Left ventricle myocardium inferior (tissue), 1 donor: Measurements from ENCODE around the gene CHST3. TPM values are rescaled to one million over a fixed set of nuclear protein-coding genes. Genes with fewer than 3 reads are reported as not detected.
"Not testable (repeated sequence)": the region's sequence is repeated elsewhere in the genome, so short reads cannot be mapped to it uniquely, and the experiment has no call there.

ENCODE experiments used
- DNase-seq: peaks from one replicate; pipeline ENCODE4 v3.0.0-alpha.2; 2020
- H3K27ac ChIP-seq: fragments of 200-600 bp; replicated peaks from 2 replicates; pipeline ENCODE4 v1.8.0; 2021
- H3K27me3 ChIP-seq: fragments of 200-600 bp; 2 replicates; pipeline ENCODE4 v1.8.0; 2021; ENCODE audit warnings: low read depth
- H3K36me3 ChIP-seq: fragments of 200-600 bp; 2 replicates; pipeline ENCODE4 v1.8.0; 2021
- H3K4me1 ChIP-seq: fragments of 200-600 bp; 2 replicates; pipeline ENCODE4 v1.8.0; 2021
- H3K4me3 ChIP-seq: fragments of 200-600 bp; 2 replicates; pipeline ENCODE4 v1.8.0; 2021; ENCODE audit warnings: mild to moderate bottlenecking, moderate library complexity
- H3K9me3 ChIP-seq: fragments of 200-600 bp; replicated peaks from 2 replicates; pipeline ENCODE4 v1.8.0; 2021
- CTCF ChIP-seq: fragments of 200-600 bp; IDR thresholded peaks from 2 replicates; pipeline ENCODE4 v1.8.0; 2021; ENCODE audit warnings: antibody characterized with exemption, mild to moderate bottlenecking, borderline replicate concordance
- intact Hi-C: fragments of 100-400 bp; cut with micrococcal nuclease; formaldehyde crosslinking; loops from one replicate; pipeline ENCODE4 v1.11.0; 2022
- total RNA-seq: library from RNA; stranded (reverse); fragmentation: NEBNext Ultra II Directional; extraction: Animal tissue kit (Norgen Biotek cat#: 25700); gene quantifications from one replicate; pipeline ENCODE4 v1.2.1, GENCODE V29; 2021
- donor health status: DM: no; HTN: yes; CAD: no; lungs with severe emphysema.

The CHST3 gene
- total RNA-seq, 1 donor from 2014 or later: 18.0 TPM

GRCh38 chr10:71975087-71975870 lies 11.1 kb downstream of the CHST3 start:
- Histone ChIP-seq H3K4me1 (peaks cover 99% of the 10 kb centered on the region), H3K9me3 (no peaks in the 10 kb centered on the region), H3K27me3 (no peaks in the 10 kb centered on the region), H3K36me3 (peaks cover 7% of the 10 kb centered on the region), H3K4me3 (peak overlapping the region; percentile 14), H3K27ac (peak overlapping the region; percentile 87)
- intact Hi-C loops: no loop called here
- TF ChIP-seq CTCF: no peak
- DNase-seq: peak; percentile 69

DNA sequence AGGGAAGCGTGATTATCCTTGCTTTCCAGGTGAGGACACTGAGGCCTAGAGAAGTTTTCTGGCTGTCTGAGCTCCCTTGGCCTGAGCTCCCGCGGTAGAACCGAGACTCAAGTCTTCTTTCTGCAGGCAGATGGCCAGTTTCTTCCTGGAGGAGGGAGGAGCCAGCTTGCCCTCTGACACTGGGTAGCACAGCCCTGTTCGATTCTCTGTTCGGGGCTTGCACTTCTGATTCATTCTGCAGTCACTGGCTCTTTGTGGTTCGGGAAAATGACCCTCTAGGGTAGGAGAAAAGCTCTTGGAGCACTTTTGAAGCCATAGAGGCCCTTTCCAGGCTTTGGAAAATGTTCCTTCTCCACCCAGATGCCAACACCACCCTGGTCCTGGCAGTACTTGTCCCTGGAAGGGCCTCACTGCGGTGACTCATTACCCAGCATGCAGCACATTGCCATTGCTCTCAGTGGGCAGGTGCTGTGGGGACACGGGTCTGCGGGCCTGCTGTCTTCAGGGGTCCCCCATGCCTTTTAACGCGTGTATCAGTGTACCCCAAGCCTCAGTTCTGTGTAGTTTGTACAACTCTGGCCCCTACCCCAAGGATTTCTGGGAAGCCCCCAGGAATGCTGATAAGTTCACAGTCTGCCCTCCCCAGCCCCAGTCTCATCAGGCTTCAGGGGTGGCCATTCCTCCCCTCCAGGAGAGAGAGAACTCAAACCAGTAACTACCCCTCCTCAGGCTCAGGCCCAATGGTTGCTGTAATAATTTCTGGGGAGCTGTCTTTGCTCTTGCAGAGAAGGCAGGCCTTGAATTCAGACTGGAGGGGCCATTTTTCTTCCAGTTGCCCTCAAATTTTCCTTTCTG lies 11.9 kb downstream of the CHST3 start:
- peak overlapping the region; percentile 87 for H3K27ac ChIP-seq
- H3K4me1 ChIP-seq: peaks cover 99% of the 10 kb centered on the region
- intact Hi-C loops: no loop called here
- DNase-seq: no peak
- peak overlapping the region; percentile 14 for H3K4me3 ChIP-seq
- peaks cover 7% of the 10 kb centered on the region for H3K36me3 ChIP-seq
- H3K27me3 ChIP-seq: no peaks in the 10 kb centered on the region
- H3K9me3 ChIP-seq: no peaks in the 10 kb centered on the region
- TF ChIP-seq CTCF: no peak

DNA sequence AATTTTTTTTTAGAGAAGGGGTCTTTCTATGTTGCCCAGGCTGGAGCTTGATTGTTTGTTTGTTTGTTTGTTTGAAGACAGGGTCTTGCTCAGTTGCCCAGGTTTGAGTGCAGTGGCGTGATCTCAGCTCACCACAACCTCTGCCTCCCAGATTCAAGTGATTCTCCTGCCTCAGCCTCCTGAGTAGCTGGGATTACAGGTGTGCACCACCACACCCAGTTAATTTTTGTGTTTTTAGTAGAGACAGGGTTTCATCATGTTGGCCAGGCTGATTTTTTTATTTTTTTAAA lies 13.4 kb downstream of the CHST3 start:
- intact Hi-C loops, DNase-seq, H3K4me3 ChIP-seq, H3K27me3 ChIP-seq, H3K9me3 ChIP-seq, H3K36me3 ChIP-seq: not testable (repeated sequence)
- Histone ChIP-seq H3K27ac (peak overlapping the region; percentile 87), H3K4me1 (peaks cover 99% of the 10 kb centered on the region)

DNA sequence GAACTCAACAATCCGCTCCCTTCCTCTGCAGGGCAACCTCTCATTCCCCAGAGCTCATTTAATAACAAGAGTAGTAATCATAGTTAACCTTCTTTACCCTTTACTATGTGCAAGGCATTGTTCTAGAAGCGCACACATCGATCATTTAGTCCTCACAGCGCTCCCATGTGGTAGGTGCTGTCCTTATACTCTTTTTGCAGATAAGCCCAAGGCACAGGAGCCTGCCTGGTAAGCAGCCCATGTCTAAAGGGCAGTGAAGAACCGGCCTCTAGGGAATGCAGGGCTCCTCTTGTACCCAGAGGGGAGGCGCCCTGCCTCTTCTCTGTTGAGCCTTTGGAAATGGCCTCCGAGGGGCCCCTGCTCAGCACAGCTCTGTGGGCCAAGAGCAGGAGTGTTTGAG lies 14.3 kb downstream of the CHST3 start:
- no peaks in the 10 kb centered on the region for H3K36me3 ChIP-seq
- peak; percentile 26 for TF ChIP-seq CTCF
- H3K27ac ChIP-seq: peak overlapping the region; percentile 87
- no peaks in the 10 kb centered on the region for H3K9me3 ChIP-seq
- intact Hi-C loops: no loop called here
- peaks cover 99% of the 10 kb centered on the region for H3K4me1 ChIP-seq
- no peak overlapping the region for H3K4me3 ChIP-seq
- no peak for DNase-seq
- no peaks in the 10 kb centered on the region for H3K27me3 ChIP-seq

DNA sequence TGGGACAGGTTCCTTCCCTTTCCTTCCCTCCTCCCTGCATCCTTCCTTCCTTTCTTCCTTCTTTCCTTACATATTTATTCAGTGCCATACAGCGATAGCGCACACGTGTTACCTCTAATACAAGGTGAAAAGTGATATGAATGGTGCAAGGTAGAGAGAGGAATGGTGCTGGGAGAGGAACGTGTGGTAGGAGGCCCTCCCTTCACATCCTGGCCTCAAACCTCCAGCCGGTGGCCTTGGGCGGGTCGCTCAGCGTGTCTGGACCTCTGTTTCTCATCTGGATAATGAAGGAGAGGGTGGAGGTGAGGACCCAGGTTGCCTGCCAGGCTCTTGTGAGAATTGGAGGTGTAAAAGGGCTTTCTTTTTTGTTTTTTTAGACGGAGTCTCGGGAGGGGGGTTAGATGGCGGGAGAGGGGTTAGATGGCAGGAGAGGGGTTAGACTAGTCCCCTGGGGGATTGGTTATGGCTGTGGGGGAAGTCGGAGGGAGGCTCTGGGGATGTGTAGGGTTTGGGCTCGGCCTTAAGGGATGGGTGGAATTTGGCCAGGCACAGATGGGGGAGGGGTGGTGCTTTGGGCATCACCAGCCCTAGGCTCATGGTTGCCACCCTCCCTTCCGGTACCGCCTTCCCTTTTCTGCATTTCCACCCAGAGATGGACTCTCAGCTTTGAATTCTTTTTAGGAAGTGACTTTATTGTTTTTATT lies 14.9 kb downstream of the CHST3 start:
- DNase-seq: no peak
- no peaks in the 10 kb centered on the region for H3K9me3 ChIP-seq
- TF ChIP-seq CTCF: no peak
- no peaks in the 10 kb centered on the region for H3K27me3 ChIP-seq
- intact Hi-C loops: no loop called here
- no peaks in the 10 kb centered on the region for H3K36me3 ChIP-seq
- no peak overlapping the region for H3K4me3 ChIP-seq
- peak overlapping the region; percentile 89 for H3K27ac ChIP-seq
- H3K4me1 ChIP-seq: peaks cover 99% of the 10 kb centered on the region
